ENCODE measurements around the gene MELK. TPM values are rescaled to one million over a fixed set of nuclear protein-coding genes. Genes with fewer than 3 reads are reported as not detected.
"Not testable (repeated sequence)": the region's sequence is repeated elsewhere in the genome, so short reads cannot be mapped to it uniquely, and the experiment has no call there.

MELK gene
- total RNA-seq, 1 experiment from 2014 or later = 63.2 TPM

DNA sequence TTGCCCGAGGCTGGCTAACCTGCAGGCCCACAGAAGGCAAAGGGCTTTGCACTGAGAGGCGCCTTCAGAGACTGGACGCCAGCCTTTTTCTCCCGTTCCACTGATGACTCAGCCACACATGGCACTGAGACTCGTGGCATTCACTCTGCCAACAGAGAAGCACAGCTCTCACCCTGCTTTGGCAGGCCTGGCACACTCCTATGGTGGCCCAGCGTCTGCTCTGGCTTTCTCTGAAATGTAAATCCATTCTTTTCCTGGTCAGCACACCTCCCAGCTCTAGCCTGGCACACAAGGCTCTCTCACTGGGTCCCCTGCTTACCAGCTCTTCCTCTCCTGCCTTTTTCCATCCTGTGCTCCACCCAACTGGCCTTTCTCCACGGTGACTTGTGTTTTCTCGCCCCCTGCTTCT is 5.9 kb upstream of the MELK start (continued):
- peak; percentile 80 for TF ChIP-seq MAX (IDR thresholded peaks at IDR 0.05)
- 0 out of 2 replicates have a peak, but pooled peaks have one; percentile 31 for TF ChIP-seq ZFX (IDR thresholded peaks at IDR 0.05)
- TF ChIP-seq POLR2A (IDR thresholded peaks at IDR 0.05; ENCODE audit: borderline replicate concordance, extremely low read depth, insufficient read depth, insufficient read length) = no peak
- no peak for TF ChIP-seq CEBPB (IDR thresholded peaks at IDR 0.05; ENCODE audit: low read depth)
- no peak for TF ChIP-seq TCF7L2 (IDR thresholded peaks at IDR 0.05; ENCODE audit: borderline replicate concordance, extremely low read depth, insufficient read depth, insufficient read length)

GRCh38 chr9:36568681-36569080 is 4.0 kb upstream of the MELK start:
- ATAC-seq; H3K27ac ChIP-seq (ENCODE audit: low read depth, low read length); POLR2A ChIA-PET; H3K9me3 ChIP-seq (ENCODE audit: control insufficient read depth in 1 of 2, insufficient read depth in 1 of 2, low read depth in 1 of 2, low read length in 2 of 2); DNase-seq (ENCODE audit: low read depth, low spot score); H3K79me2 ChIP-seq (ENCODE audit: insufficient read depth, low read length); H3K4me3 ChIP-seq (replicated peaks in 1 of 2; ENCODE audit: low read depth in 1 of 2, low read length in 2 of 2); H3K4me2 ChIP-seq (ENCODE audit: low read length); H3K9me2 ChIP-seq (ENCODE audit: insufficient read depth); H3K9ac ChIP-seq (ENCODE audit: low read length); H3K27me3 ChIP-seq (ENCODE audit: insufficient read depth, low read length); BruUV-seq (replicated peaks); H4K20me1 ChIP-seq (ENCODE audit: insufficient read depth); RAD21 ChIA-PET (ENCODE audit: low non-redundant PET in 1 of 2, low total read pairs in 2 of 2, uncharacterized antibody in 2 of 2, unreplicated experiment in 2 of 2); H2AFZ ChIP-seq (ENCODE audit: low read depth, low read length, poor library complexity, severe bottlenecking); intact Hi-C loops (cut with micrococcal nuclease); H3K36me3 ChIP-seq (ENCODE audit: control insufficient read depth in 1 of 2, insufficient read depth in 2 of 2, low read length in 2 of 2): not testable (repeated sequence)
- CTCF ChIA-PET = interaction anchor here (1.1 kb wide), 1 partner anchor 13 kb away, joined by 4 read pairs; no protein-coding TSS in a partner anchor
- H3K4me1 ChIP-seq (ENCODE audit: control insufficient read depth in 1 of 2, insufficient read depth in 2 of 2, low read length in 2 of 2) = peaks cover 5 to 22% of the 10 kb centered on the region in 2 experiments

GRCh38 chr9:36571333-36571732 is 1.4 kb upstream of the MELK start:
- DNase-seq (ENCODE audit: low read depth, low spot score) (no peak), ATAC-seq (no peak)
- Histone ChIP-seq H3K79me2 (ENCODE audit: insufficient read depth, low read length) (peaks cover 36% of the 10 kb centered on the region), H3K4me1 (ENCODE audit: control insufficient read depth in 1 of 2, insufficient read depth in 2 of 2, low read length in 2 of 2) (peaks cover 12 to 44% of the 10 kb centered on the region in 2 experiments), H3K4me2 (ENCODE audit: low read length) (no peak overlapping the region), H2AFZ (ENCODE audit: low read depth, low read length, poor library complexity, severe bottlenecking) (no peak overlapping the region), H3K9me3 (ENCODE audit: control insufficient read depth in 1 of 2, insufficient read depth in 1 of 2, low read depth in 1 of 2, low read length in 2 of 2) (no peaks in the 10 kb centered on the region), H3K27ac (ENCODE audit: low read depth, low read length) (no peak overlapping the region), H4K20me1 (ENCODE audit: insufficient read depth) (peaks cover 4% of the 10 kb centered on the region; the same call in 1 of the 2 replicates), H3K9ac (ENCODE audit: low read length) (no peak overlapping the region), H3K36me3 (ENCODE audit: control insufficient read depth in 1 of 2, insufficient read depth in 2 of 2, low read length in 2 of 2) (0 out of 4 replicates have a peak, but pooled peaks cover 0 to 6% of the 10 kb centered on the region in 2 experiments), H3K27me3 (ENCODE audit: insufficient read depth, low read length) (no peaks in the 10 kb centered on the region), H3K9me2 (ENCODE audit: insufficient read depth) (no peaks in the 10 kb centered on the region), H3K4me3 (replicated peaks in 1 of 2; ENCODE audit: low read depth in 1 of 2, low read length in 2 of 2) (no peak overlapping the region)
- intact Hi-C loops (cut with micrococcal nuclease) = no loop called here
- ChIA-PET POLR2A (no interaction called here), CTCF (no interaction called here), RAD21 (ENCODE audit: low non-redundant PET in 1 of 2, low total read pairs in 2 of 2, uncharacterized antibody in 2 of 2, unreplicated experiment in 2 of 2) (no interaction called here)
- BruUV-seq (replicated peaks) = no TSS peak
- TF ChIP-seq ZNF274 (IDR thresholded peaks at IDR 0.05; ENCODE audit: low read depth, low read length) (no peak), SP1 (IDR thresholded peaks at IDR 0.05; ENCODE audit: low read depth) (no peak), FOSL1 (IDR thresholded peaks at IDR 0.05; ENCODE audit: low read depth) (no peak), TCF7L2 (IDR thresholded peaks at IDR 0.05; ENCODE audit: borderline replicate concordance, extremely low read depth, insufficient read depth, insufficient read length) (no peak), POLR2A (IDR thresholded peaks at IDR 0.05; ENCODE audit: borderline replicate concordance, extremely low read depth, insufficient read depth, insufficient read length) (no peak), YY1 (IDR thresholded peaks at IDR 0.05; ENCODE audit: extremely low read depth, insufficient replicate concordance, low read depth, low read length) (no peak), ELF1 (IDR thresholded peaks at IDR 0.05; ENCODE audit: borderline replicate concordance, low read depth) (no peak)
- TF ChIP-seq, protein P1, sequence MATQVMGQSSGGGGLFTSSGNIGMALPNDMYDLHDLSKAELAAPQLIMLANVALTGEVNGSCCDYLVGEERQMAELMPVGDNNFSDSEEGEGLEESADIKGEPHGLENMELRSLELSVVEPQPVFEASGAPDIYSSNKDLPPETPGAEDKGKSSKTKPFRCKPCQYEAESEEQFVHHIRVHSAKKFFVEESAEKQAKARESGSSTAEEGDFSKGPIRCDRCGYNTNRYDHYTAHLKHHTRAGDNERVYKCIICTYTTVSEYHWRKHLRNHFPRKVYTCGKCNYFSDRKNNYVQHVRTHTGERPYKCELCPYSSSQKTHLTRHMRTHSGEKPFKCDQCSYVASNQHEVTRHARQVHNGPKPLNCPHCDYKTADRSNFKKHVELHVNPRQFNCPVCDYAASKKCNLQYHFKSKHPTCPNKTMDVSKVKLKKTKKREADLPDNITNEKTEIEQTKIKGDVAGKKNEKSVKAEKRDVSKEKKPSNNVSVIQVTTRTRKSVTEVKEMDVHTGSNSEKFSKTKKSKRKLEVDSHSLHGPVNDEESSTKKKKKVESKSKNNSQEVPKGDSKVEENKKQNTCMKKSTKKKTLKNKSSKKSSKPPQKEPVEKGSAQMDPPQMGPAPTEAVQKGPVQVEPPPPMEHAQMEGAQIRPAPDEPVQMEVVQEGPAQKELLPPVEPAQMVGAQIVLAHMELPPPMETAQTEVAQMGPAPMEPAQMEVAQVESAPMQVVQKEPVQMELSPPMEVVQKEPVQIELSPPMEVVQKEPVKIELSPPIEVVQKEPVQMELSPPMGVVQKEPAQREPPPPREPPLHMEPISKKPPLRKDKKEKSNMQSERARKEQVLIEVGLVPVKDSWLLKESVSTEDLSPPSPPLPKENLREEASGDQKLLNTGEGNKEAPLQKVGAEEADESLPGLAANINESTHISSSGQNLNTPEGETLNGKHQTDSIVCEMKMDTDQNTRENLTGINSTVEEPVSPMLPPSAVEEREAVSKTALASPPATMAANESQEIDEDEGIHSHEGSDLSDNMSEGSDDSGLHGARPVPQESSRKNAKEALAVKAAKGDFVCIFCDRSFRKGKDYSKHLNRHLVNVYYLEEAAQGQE (IDR thresholded peaks at IDR 0.05; ENCODE audit: low read depth) = no peak
